Stimulated activated CD4-positive, alpha-beta T cell treated with anti-CD3 and anti-CD28 coated beads, Interleukin-4, amount 100 ng/mL, for 24 hours (primary cell): ENCODE data around the gene ZCCHC24.

ENCODE experiments used
- DNase-seq: peaks from one replicate; pipeline ENCODE4 v3.0.0-alpha.2; 2020

ZCCHC24 gene

DNA sequence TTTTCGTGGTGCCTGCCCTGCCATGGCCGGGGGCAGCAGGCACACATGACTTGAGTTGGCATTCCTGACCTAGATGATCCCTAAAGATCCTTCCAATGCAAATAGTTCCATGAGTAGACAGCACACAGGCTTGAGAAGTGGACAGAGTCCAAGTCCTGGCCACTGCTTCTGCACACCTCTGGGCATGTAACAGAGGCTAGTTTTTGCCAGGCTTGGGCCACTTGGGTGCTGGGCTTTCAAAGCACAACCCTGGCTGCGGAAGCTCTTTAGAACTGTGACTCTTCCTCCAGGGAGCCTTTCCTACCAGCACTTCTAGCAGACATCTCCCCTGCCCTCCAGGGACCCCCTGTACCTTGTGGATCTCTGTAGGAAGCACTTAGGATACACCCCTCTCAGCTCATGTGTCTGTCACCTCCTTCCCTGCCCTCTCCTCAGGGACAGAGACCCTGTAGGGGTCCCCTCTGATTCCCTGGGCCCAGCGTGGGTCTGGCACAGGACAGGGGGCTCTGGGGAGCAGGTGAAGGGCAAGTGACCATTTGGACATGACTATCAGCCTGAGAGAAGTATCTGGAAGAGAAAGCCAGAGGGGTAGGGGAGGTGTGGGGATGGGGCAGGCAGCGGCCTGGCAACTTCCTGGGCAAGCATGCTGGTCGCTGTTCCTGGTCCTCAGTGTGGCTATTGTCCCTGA is 36.2 kb downstream of the ZCCHC24 start:
- DNase-seq, result no peak

- DNase-seq, result no peak
Measured at GRCh38 chr10:79407811-79408795, 37.3 kb downstream of the ZCCHC24 start.

DNA sequence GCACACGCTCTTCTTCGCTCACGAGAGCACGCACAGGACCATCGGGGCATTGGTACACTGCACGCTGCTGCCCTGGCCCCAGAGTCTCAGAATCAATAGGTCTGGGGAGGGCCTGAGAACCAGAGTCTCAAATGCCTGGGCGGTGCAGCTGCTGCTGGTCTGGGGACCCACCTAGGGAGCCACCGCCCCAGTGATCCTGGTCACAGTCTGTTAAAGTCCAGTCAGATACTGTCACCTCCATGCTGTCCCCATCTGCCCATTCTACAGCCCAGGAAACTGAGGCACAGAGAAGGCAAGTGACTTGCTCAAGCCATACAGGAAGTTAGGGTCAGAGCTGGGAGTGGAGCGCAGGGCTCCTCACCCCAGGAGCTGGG is 38.0 kb downstream of the ZCCHC24 start:
- DNase-seq, result no peak

DNA sequence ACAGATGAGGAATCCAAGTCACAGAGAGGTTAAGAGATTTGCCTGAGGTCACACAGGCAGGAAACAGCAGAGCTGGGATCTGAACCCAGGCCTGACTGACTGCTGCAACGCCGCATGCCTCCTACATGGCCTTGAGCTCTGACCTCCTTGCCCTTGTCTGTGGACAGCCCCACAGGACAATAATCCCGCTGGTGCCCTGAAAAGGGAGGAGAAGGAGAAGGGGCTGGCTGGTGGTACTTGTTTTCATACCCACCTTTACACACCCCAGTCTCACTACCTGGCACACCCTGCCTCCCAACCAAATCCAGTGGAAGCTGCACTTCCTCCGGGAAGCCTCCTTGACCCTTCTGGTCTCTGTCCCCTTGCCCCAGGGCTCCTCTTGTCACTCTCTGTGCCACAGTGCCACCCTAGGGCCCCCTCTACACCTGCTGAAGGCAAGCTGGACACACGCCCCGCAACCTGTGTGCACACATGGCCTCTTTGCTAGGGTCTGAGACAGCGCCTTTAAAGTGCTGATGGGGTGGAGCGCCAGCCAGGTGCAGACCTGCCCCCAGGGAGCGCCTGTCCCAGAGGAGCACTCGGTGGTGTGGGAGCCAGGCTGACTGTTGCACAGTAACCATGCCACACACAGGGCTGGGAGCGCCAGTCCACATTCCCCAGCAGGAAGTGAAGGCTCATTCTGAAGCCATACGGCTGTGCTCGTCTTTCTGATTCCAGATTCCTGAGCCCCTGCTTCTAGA is 38.6 kb downstream of the ZCCHC24 start:
- no peak for DNase-seq

GRCh38 chr10:79405995-79406515 is 39.4 kb downstream of the ZCCHC24 start:
- DNase-seq, result no peak

DNA sequence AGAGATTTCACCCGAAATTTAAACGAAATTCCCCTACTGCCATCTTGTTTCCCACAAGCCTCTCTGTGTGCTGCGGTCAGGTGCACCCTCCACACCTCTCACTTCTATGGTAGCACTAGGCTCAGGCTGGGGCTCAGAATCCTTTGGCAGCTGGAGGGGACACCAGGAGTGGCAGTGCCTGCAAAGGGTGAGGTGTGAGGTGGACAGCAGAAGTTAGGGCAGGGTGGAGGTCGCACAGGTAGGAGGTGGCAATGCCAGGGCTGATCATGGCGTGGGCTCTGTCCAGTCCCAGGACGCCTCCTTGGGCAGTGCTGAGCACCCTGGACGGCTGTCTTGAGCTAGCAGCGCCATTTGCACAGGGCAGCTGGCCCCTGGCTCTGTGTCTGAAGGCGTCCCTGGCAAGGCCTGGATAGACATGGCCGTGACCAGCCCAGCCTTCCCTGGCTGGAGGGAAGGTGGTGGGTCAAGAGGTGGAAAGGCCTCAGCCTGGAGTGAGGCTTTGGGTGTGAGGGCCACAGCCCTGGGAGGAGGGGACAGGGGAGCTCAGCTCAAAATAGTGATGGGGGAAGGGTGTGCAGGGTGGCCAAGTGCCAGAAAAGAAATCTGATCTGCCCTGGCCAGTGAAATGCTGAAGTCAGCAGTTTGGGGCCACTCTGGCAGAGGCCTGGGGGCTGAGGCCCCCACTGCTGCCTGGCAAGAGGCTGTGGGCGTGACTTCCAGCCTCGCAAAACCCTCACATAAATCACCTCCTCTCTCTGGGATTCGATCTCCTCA is 40.0 kb downstream of the ZCCHC24 start:
- no peak for DNase-seq

GRCh38 chr10:79404690-79405131 is 40.7 kb downstream of the ZCCHC24 start:
- no peak for DNase-seq

GRCh38 chr10:79404231-79404609 is 41.2 kb downstream of the ZCCHC24 start:
- DNase-seq, result no peak

DNA sequence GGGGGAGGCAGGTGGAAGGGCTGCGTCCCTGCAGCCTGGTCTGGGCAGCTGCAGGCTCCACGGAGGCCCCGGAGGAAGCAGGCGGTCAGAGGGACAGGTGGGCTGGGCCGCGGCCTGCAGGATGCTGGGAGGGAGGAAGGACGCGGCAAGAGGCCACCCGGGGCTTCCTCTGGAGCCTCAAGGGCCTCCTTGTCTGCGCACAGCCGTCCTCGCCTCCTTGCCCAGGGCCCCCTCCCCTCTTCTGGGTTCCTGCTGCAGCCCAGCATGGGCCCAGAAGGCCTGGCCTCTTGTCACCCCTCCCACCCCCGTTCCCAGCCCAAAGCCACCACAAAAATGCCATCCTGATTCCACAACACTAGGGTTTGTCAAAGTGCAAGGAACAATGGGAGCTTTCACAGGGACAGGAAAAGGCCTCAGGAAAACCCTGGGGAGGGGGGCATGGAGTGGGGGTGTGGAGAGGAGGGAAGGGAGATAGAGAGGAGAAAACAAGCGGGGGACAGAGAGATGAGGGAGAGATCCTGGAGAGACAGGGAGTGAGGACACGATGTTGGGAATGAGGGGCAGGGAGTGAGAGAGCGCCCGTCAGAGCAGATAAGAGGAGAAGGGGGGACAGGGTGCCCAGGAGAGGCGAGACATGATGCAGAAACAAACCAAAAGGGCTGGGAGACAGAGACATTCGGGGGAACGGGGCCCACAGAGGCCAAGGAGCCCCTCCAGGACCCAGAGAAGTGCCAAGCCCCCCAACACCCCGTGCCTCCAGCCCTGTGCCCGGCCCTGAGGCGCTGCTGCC is 41.8 kb downstream of the ZCCHC24 start:
- DNase-seq, result no peak

DNA sequence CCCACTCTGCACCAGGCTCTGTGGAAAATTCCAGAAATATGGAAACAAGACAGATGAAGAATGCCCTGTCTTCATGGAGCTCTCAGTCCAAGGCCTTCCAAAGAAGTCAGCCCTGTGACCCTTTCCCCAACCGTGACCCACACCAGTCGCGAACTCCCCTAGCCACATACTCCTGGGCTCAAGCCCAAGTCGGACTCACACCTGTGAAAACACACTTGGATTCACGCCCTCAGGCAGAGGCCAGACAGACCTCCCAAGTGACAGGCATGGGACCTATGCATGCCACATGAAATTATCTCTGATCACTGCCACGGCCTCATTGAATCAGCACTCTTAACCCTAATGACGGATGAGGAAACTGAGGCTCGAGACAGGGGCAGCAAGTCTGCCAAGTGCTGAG is 42.5 kb downstream of the ZCCHC24 start:
- DNase-seq, result no peak

DNA sequence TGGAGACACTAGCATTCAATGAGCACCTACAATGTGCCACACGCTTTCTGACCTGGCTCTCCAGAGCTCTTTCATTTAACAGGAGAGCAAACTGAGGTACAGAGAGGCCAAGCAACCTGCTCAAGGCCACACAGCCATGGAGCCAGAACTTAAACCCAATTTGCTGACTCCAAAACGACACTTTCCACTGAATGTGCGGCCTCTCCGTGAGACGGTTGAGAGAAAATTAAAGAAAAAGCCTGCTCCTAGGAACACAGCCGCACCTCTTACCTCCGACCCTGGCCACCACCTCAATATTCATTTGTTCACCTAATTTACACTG is 42.8 kb downstream of the ZCCHC24 start:
- DNase-seq, result no peak

DNA sequence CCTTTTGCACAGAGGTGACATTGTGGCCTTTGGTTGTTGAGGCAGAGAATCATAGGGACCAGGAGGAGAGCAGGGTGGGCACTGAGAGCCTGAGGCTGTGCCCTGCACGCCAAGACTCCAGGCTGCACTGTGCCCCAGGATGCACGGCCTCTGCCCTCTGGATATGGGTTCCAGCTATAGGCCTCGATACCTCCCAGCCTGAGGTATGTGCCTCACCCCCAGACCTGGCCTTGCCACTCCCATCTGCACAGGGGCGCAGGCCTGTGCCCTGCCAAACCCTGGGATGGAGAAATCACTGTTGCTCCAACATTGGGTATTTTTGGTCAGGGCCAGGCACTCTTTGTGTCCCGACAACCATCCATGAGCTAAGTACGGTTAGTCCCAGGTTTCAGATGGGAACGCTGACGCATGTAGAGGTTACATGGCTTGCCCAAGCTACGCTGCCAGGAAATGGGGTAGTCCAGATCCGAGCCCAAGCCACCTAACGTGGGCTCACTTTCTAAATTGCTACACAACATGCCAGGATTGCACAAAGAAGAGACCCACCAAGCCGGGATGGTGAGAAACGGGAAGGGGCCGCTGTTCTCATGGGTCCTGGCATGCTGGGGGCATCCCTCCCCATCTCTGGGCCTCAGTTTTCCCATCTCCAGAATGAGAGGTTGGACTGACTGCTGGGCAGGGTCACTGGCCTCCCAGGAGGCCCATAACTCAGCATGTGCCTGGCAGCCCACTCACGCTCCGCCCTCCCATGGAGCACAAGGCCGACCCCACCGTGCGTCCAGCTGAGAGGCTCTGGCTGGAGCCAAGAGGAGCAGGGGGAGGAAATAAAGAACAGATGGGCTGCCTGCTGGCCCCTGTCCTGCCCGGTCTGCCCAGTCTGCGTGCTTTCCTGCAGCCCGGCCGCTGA is 44.2 kb downstream of the ZCCHC24 start:
- DNase-seq, result no peak

DNA sequence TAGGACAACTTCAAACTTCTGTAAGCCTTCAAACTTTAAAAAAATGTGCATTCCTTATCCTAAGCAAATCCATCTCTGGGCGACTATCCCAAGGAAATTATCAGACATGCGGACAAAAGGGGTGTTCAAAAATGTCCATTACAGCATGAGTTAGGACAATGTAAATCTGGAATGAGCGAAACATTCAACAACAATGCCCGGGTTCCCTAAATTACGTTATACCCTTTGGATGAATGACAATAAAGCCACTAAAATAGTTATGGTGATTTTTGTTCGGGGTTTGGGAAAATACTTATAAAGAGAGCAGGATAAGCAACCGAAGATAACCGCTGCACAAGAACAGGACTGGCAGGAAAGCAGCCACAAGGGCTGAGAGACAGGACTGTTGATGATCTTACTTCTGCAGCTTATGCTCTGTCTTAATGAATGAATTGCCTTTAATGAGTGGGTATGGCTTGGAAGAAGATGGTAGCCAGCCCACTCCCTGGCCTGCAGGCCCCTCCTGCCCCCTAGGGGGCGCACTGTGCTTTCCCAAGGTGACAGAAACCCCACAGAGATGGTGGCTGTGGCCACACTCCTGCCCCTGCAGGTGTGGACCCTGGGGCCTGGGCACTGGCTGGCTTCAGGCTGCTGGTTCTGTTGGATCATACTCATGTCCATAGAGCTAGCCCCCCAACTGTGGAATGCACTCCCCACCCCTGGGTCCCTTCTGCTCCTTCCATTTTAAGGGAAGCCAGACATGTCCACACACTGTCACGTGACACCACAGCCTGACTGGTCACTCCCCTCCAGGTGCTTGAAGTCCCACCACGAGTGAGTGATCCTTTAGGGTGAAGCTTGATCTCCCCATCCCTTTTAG is 45.0 kb downstream of the ZCCHC24 start:
- DNase-seq, result peak; percentile 38

- DNase-seq, result no peak
Measured at GRCh38 chr10:79399223-79399831, 46.1 kb downstream of the ZCCHC24 start.

GRCh38 chr10:79398642-79399041 is 46.8 kb downstream of the ZCCHC24 start:
- DNase-seq, result no peak

GRCh38 chr10:79397575-79398303 is 47.7 kb downstream of the ZCCHC24 start:
- no peak for DNase-seq

- DNase-seq, result no peak
Measured at GRCh38 chr10:79397051-79397450, 48.4 kb downstream of the ZCCHC24 start.

GRCh38 chr10:79396520-79396919 is 48.9 kb downstream of the ZCCHC24 start:
- no peak for DNase-seq
